Measurements from ENCODE around the gene TMEM120A. TPM values are rescaled to one million over a fixed set of nuclear protein-coding genes. Genes with fewer than 3 reads are reported as not detected.

TMEM120A gene
- total and polyA plus RNA-seq, 2 experiments from 2014 or later, result 50.7 to 91.1 TPM

DNA sequence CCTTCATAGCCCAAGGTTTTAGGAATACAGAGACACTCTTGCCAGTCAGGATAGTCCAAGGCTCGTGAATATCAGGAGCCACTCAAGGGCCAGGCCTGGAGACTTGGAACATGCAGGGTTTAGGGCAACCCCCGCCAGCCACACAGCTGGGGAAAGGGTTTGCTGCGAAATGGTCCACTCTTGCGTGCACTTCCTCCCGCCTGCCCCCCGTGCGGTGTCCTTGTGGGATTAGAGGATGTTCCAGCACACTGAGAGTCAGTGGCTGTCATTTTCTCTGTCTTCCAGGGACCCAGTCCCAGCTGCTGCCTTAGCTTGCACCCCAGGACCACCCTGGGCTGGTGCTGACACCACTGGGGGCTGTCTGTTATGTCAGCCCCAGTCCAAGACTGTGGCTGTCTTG is 41.0 kb downstream of the TMEM120A start:
- Histone ChIP-seq H2AFZ (no peak overlapping the region), H4K20me1 (ENCODE audit: insufficient read depth, poor library complexity, severe bottlenecking) (no peaks in the 10 kb centered on the region), H3K9me3 (ENCODE audit: low read depth) (no peaks in the 10 kb centered on the region), H3K4me3 (no peak overlapping the region), H3K4me2 (no peak overlapping the region), H3K4me1 (ENCODE audit: insufficient read depth) (peaks cover 14% of the 10 kb centered on the region), H3K27ac (no peak overlapping the region), H3K79me2 (peaks cover 30% of the 10 kb centered on the region), H3K27me3 (no peaks in the 10 kb centered on the region), H3K9me2 (replicated peaks; ENCODE audit: insufficient read depth) (no peaks in the 10 kb centered on the region), H3K36me3 (replicated peaks; ENCODE audit: insufficient read depth, low read depth) (no peaks in the 10 kb centered on the region)
- TF ChIP-seq EZH2 (IDR thresholded peaks at IDR 0.05; ENCODE audit: borderline replicate concordance), result no peak
- TF ChIP-seq CTCF (IDR thresholded peaks at IDR 0.05; ENCODE audit: poor library complexity), result no peak
- TF ChIP-seq EZH2phosphoT487 (IDR thresholded peaks at IDR 0.05; ENCODE audit: low read depth, severe bottlenecking, unreplicated experiment), result no peak
- no peak for DNase-seq (ENCODE audit: low spot score)
- 95% methylated on average over 7 of the region's 7 CpGs for WGBS (ENCODE audit: low lambda C conversion rate, missing lambda C conversion rate)

- Histone ChIP-seq H4K20me1 (ENCODE audit: insufficient read depth, poor library complexity, severe bottlenecking) (no peaks in the 10 kb centered on the region), H3K9me3 (ENCODE audit: low read depth) (no peaks in the 10 kb centered on the region), H3K4me1 (ENCODE audit: insufficient read depth) (peaks cover 3% of the 10 kb centered on the region), H3K79me2 (peaks cover 49% of the 10 kb centered on the region), H2AFZ (no peak overlapping the region), H3K4me2 (no peak overlapping the region), H3K36me3 (replicated peaks; ENCODE audit: insufficient read depth, low read depth) (no peaks in the 10 kb centered on the region), H3K9me2 (replicated peaks; ENCODE audit: insufficient read depth) (no peaks in the 10 kb centered on the region), H3K4me3 (no peak overlapping the region), H3K27me3 (no peaks in the 10 kb centered on the region), H3K27ac (peak overlapping the region; percentile 17)
- TF ChIP-seq EZH2phosphoT487 (IDR thresholded peaks at IDR 0.05; ENCODE audit: low read depth, severe bottlenecking, unreplicated experiment) (no peak), EZH2 (IDR thresholded peaks at IDR 0.05; ENCODE audit: borderline replicate concordance) (no peak), CTCF (IDR thresholded peaks at IDR 0.05; ENCODE audit: poor library complexity) (no peak)
- WGBS (ENCODE audit: low lambda C conversion rate, missing lambda C conversion rate), result 73% methylated on average over 5 of the region's 5 CpGs
- peak; percentile 55 for DNase-seq (ENCODE audit: low spot score)
Observed at GRCh38 chr7:75951506-75951905, 42.9 kb downstream of the TMEM120A start.

DNA sequence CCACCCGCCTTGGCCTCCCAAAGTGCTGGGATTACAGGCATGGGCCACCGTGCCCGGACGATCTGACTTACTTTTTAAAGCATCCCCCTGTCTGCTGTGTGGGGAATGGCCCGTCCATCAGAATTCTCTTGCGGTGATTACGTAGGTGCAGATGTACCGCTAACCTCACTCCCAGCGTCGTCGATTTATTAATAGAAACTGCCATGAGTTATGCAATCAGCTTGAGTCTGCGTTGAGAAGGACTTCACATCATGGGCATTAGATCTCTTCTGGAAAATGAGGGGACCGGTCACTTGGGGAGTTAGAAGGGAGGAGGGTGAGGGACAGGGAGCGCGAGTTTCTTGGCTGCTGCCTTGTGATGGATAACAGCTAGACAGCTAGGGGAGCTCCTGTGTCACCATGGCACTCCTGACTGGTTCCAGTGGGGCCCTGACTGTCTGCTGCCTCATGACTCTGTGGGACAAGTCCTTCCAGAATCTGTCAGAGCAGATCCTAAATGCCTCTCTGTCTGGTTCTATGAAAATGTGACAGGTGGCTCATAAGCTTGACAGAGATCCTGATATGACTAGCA is 44.2 kb downstream of the TMEM120A start:
- Histone ChIP-seq H3K4me1 (ENCODE audit: insufficient read depth) (peaks cover 10% of the 10 kb centered on the region), H3K9me3 (ENCODE audit: low read depth) (no peaks in the 10 kb centered on the region), H3K4me2 (no peak overlapping the region), H3K9me2 (replicated peaks; ENCODE audit: insufficient read depth) (no peaks in the 10 kb centered on the region), H3K27ac (no peak overlapping the region), H3K4me3 (no peak overlapping the region), H2AFZ (no peak overlapping the region), H3K36me3 (replicated peaks; ENCODE audit: insufficient read depth, low read depth) (no peaks in the 10 kb centered on the region), H3K79me2 (peaks cover 53% of the 10 kb centered on the region), H4K20me1 (ENCODE audit: insufficient read depth, poor library complexity, severe bottlenecking) (no peaks in the 10 kb centered on the region), H3K27me3 (no peaks in the 10 kb centered on the region)
- TF ChIP-seq CTCF (IDR thresholded peaks at IDR 0.05; ENCODE audit: poor library complexity) (no peak), EZH2phosphoT487 (IDR thresholded peaks at IDR 0.05; ENCODE audit: low read depth, severe bottlenecking, unreplicated experiment) (no peak), EZH2 (IDR thresholded peaks at IDR 0.05; ENCODE audit: borderline replicate concordance) (no peak)
- DNase-seq (ENCODE audit: low spot score), result no peak
- WGBS (ENCODE audit: low lambda C conversion rate, missing lambda C conversion rate), result 91% methylated on average over 15 of the region's 15 CpGs

All from hepatocyte (in vitro differentiated cells).